WTC11 (cell line): Measurements from ENCODE around the gene ANKRD13D.

Source experiments
- ELF4 ChIP-seq: sonication (generic); formaldehyde crosslinking; IDR thresholded peaks from 2 replicates; pipeline ENCODE4 v1.8.1; 2022; ENCODE audit warnings: low read depth, mild to moderate bottlenecking, moderate library complexity, missing genetic modification reagents
- JUN ChIP-seq: sonication (generic); formaldehyde crosslinking; IDR thresholded peaks from 2 replicates; pipeline ENCODE4 v1.8.0; 2023; ENCODE audit warnings: mild to moderate bottlenecking, missing genetic modification reagents
- MYBL2 ChIP-seq: sonication (generic); formaldehyde crosslinking; IDR thresholded peaks from 2 replicates; pipeline ENCODE4 v1.8.1; 2023; ENCODE audit warnings: mild to moderate bottlenecking, moderate library complexity, missing genetic modification reagents
- NR2C2 ChIP-seq: sonication (generic); formaldehyde crosslinking; IDR thresholded peaks from 2 replicates; pipeline ENCODE4 v1.8.0; 2022; ENCODE audit warnings: mild to moderate bottlenecking, missing genetic modification reagents
- SMAD3 ChIP-seq: sonication (generic); formaldehyde crosslinking; IDR thresholded peaks from 2 replicates; pipeline ENCODE4 v1.8.0; 2022; ENCODE audit warnings: missing genetic modification reagents, mild to moderate bottlenecking, borderline replicate concordance
- SP1 ChIP-seq: sonication (generic); formaldehyde crosslinking; conservative IDR thresholded peaks from 2 replicates; pipeline ENCODE4 v1.8.1; 2022; ENCODE audit warnings: missing genetic modification reagents
- TEAD4 ChIP-seq: sonication (generic); formaldehyde crosslinking; IDR thresholded peaks from 2 replicates; pipeline ENCODE4 v1.8.0; 2022; ENCODE audit warnings: mild to moderate bottlenecking, missing genetic modification reagents
- TF ChIP-seq, protein P1 (sequence below): sonication (generic); formaldehyde crosslinking; IDR thresholded peaks from 2 replicates; pipeline ENCODE4 v1.8.0; 2022; ENCODE audit warnings: mild to moderate bottlenecking, missing genetic modification reagents
- TF ChIP-seq, protein P2 (sequence below): fragments of 200-600 bp; IDR thresholded peaks from 2 replicates; pipeline ENCODE4 v1.8.0; 2022; ENCODE audit warnings: antibody characterized with exemption
- TF ChIP-seq, protein P3 (sequence below): sonication (generic); formaldehyde crosslinking; IDR thresholded peaks from 2 replicates; pipeline ENCODE4 v1.8.1; 2023; ENCODE audit warnings: mild to moderate bottlenecking, missing genetic modification reagents, borderline replicate concordance
- TF ChIP-seq, protein P4 (sequence below): sonication (generic); formaldehyde crosslinking; IDR thresholded peaks from 2 replicates; pipeline ENCODE4 v1.8.0; 2022; ENCODE audit warnings: mild to moderate bottlenecking, missing genetic modification reagents

DNA sequence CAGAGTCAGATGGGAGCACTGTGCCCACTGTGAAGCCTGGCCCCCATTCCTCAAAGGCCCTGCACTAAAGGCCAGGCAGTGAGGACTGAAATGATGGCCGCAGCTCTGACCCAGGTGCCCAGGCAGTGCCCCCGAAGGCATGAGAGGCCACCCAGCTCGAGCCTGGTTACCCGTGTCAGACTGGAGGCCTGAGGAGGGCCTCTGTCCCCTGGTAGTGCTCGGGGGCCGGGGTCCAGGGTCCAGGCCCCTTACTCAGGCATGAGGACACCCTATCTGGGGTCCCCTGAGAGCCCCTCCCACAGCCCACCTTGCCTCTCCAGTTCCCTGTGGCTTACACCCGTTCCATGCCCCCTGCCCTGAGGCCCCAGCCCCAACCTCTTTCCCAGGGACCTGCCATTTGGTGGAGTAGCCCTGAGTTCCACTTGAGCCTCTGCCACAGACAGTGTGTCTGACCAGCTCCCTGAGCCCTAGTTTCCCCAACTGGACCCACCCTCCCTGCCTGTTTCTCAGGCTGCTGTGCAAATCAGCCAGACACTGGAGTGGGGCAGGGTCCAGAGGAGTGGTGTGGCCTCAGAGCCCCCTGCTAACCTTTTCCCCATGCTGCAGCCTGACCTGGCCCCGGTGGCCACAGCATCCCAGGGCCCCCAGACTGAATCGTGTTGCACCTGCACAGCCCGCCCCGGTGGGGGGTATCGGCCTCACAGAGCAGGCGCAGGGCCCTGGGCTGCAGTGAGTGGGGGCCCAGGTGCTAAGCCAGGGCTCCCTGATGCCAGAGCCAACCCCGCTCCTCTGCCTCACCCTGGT, 10.8 kb upstream of the ANKRD13D start:
- TF ChIP-seq, protein P1, sequence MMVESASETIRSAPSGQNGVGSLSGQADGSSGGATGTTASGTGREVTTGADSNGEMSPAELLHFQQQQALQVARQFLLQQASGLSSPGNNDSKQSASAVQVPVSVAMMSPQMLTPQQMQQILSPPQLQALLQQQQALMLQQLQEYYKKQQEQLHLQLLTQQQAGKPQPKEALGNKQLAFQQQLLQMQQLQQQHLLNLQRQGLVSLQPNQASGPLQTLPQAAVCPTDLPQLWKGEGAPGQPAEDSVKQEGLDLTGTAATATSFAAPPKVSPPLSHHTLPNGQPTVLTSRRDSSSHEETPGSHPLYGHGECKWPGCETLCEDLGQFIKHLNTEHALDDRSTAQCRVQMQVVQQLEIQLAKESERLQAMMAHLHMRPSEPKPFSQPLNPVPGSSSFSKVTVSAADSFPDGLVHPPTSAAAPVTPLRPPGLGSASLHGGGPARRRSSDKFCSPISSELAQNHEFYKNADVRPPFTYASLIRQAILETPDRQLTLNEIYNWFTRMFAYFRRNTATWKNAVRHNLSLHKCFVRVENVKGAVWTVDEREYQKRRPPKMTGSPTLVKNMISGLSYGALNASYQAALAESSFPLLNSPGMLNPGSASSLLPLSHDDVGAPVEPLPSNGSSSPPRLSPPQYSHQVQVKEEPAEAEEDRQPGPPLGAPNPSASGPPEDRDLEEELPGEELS (CRISPR knock-in tag): 0 out of 2 replicates have a peak, but pooled peaks have one; percentile 39
- no peak for TF ChIP-seq JUN (CRISPR knock-in tag)
- TF ChIP-seq, protein P2, sequence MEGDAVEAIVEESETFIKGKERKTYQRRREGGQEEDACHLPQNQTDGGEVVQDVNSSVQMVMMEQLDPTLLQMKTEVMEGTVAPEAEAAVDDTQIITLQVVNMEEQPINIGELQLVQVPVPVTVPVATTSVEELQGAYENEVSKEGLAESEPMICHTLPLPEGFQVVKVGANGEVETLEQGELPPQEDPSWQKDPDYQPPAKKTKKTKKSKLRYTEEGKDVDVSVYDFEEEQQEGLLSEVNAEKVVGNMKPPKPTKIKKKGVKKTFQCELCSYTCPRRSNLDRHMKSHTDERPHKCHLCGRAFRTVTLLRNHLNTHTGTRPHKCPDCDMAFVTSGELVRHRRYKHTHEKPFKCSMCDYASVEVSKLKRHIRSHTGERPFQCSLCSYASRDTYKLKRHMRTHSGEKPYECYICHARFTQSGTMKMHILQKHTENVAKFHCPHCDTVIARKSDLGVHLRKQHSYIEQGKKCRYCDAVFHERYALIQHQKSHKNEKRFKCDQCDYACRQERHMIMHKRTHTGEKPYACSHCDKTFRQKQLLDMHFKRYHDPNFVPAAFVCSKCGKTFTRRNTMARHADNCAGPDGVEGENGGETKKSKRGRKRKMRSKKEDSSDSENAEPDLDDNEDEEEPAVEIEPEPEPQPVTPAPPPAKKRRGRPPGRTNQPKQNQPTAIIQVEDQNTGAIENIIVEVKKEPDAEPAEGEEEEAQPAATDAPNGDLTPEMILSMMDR: no peak
- TF ChIP-seq, protein P3, sequence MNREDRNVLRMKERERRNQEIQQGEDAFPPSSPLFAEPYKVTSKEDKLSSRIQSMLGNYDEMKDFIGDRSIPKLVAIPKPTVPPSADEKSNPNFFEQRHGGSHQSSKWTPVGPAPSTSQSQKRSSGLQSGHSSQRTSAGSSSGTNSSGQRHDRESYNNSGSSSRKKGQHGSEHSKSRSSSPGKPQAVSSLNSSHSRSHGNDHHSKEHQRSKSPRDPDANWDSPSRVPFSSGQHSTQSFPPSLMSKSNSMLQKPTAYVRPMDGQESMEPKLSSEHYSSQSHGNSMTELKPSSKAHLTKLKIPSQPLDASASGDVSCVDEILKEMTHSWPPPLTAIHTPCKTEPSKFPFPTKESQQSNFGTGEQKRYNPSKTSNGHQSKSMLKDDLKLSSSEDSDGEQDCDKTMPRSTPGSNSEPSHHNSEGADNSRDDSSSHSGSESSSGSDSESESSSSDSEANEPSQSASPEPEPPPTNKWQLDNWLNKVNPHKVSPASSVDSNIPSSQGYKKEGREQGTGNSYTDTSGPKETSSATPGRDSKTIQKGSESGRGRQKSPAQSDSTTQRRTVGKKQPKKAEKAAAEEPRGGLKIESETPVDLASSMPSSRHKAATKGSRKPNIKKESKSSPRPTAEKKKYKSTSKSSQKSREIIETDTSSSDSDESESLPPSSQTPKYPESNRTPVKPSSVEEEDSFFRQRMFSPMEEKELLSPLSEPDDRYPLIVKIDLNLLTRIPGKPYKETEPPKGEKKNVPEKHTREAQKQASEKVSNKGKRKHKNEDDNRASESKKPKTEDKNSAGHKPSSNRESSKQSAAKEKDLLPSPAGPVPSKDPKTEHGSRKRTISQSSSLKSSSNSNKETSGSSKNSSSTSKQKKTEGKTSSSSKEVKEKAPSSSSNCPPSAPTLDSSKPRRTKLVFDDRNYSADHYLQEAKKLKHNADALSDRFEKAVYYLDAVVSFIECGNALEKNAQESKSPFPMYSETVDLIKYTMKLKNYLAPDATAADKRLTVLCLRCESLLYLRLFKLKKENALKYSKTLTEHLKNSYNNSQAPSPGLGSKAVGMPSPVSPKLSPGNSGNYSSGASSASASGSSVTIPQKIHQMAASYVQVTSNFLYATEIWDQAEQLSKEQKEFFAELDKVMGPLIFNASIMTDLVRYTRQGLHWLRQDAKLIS: no peak
- TF ChIP-seq SP1 (CRISPR knock-in tag): no peak
- no peak for TF ChIP-seq ELF4
- TF ChIP-seq SMAD3 (CRISPR knock-in tag): no peak
- no peak for TF ChIP-seq NR2C2
- TF ChIP-seq TEAD4 (CRISPR knock-in tag): no peak
- TF ChIP-seq, protein P4, sequence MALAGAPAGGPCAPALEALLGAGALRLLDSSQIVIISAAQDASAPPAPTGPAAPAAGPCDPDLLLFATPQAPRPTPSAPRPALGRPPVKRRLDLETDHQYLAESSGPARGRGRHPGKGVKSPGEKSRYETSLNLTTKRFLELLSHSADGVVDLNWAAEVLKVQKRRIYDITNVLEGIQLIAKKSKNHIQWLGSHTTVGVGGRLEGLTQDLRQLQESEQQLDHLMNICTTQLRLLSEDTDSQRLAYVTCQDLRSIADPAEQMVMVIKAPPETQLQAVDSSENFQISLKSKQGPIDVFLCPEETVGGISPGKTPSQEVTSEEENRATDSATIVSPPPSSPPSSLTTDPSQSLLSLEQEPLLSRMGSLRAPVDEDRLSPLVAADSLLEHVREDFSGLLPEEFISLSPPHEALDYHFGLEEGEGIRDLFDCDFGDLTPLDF (CRISPR knock-in tag): no peak
- no peak for TF ChIP-seq MYBL2 (CRISPR knock-in tag)
